HG02852 (cell line): Measurements from ENCODE around the gene SDK2.
"Not testable (repeated sequence)": the region's sequence is repeated elsewhere in the genome, so short reads cannot be mapped to it uniquely, and the experiment has no call there.

Source experiments
- ATAC-seq: cut with Tn5 transposase; IDR thresholded peaks from one replicate; pipeline ENCODE4 v1.9.1; 2021; ENCODE audit warnings: mild to moderate bottlenecking, moderate library complexity; ENCODE audit not compliant: unreplicated experiment

The SDK2 gene

DNA sequence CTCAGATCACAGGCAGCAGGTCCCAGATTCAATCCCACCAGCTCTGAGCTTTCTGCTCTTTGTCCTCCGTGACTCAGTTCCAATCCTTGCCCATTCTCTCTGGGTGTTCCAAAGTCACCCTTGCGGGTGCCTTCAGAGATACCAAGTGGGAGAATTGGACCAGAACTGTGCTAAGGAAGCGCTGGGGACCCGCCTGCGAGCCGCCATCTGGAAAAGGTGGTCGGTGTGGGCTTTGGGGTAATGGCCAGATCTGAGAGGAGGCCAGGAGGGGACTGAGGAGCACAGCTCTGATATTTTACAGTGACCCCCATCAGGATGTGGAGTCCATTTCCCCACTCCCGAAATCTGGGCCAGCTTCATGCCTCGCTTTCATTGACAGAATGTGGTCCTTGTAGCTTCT lies 152.6 kb downstream of the SDK2 start:
- no peak for ATAC-seq

DNA sequence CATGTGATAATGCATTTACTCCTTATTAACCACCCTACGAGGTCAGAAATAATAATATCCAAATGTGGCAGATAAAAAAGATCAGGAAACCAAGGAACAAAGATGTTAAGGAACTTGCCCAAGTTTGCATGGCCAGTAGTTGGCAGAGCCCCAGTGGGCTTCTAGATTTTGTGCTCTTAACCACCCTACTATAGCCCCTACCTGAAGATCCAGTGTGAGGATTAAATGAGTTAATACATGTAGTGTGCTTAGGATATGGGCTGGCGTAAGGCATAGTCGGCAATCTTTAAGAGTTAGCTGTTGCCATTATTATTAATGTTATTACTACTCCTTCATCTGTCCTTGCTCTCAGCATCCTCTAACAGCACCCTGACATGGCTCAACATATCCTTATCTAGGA lies 153.4 kb downstream of the SDK2 start:
- no peak for ATAC-seq

DNA sequence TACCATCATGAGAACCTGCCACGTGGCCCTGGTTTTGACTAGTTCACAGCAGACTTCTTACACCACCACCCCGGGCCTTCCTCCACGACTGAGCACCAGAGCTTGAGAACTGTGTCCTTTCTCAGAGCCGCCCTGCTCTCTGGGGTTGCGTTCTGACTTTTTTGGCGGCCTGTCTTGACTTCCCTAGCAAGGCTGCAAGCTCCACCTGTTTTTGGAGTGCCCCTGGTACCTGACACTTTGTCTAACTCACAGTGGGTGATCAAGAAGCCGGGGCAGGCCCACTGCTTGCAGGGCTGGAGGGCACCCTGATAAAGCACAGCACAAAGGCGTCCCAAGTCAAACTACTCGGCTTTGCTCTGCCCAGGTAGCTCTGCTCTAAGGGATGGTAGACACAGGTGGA lies 154.3 kb downstream of the SDK2 start:
- no peak for ATAC-seq

DNA sequence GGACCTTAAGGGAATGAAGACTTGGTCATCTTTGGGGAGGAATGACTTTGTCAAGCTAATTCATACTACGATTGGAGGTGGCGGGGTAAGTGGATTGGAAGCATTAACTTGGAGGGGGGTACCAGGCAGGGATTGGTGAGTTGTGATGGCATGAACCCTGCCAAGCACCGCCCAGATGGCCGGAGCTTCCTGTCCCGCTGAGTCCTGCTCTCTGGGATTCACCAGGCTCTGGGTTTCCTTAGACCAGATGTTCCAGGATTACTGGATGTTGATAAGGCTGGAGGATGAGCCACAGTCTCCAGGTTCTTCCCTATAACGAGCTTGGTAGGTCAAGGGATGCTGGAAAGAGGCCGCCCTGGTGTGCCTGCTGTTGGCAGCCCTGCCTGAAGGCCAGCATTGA lies 154.9 kb downstream of the SDK2 start:
- no peak for ATAC-seq

DNA sequence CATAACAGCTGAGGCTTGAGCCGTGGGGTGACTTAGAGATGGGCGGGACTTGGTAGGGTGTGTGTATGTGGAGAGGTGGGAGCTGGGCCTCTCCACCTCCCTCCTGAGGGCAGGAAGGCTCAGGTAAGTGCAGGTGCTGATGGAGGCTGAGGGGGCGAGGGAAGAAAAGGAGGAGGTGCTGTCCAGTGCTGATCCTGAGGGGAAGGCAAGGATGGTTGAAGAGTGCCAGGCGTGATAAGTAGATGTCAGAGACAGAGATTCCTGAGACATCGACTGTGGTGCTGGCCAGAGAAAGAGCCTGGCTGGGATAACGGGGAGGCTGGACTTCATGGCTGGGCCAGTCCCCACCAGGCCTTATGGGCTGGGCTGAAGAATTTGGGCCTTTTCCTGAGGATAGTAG lies 159.1 kb downstream of the SDK2 start:
- ATAC-seq: no peak

DNA sequence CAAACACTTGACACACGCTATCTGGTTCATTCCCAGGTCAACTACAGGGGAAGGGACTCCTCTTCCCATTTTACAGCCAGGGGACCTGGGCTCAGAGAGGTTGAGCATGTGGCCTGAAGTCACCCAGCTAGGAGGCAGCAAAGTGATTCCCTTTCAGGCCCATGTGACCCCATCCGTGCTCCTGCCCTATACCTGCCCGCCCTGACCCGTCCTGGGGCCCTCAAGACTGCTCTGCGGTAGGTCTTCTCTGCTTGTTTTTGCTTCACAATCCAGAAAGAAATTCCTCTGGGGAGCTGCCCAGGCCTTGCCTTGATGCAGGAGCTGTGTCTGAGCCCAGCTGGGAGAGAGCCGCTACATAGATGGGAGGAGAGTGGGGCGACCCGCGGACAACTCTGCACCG lies 161.4 kb downstream of the SDK2 start:
- ATAC-seq: no peak

DNA sequence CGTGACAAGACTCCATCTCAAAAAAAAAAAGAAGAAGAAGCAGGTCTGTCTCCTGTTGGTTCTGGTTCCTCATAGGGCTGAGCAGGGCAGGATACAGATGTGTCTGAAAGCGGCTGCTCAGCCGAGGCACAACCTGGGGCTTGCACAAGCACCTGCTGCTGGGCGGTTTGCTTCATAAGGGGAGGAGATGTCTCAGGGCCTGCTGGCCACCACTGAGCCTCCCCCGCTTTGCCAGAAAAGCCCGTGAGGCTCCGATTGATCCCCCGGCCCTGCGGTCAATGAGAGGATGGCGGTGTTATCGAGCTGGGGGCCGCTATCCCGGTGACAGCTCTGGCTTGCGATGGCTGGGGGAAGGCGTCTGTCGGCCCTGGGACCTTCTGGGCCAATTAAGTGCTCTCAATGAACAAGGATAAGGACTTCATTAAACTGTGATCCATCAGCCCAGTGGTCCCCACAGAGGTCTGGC lies 162.0 kb downstream of the SDK2 start:
- ATAC-seq: no peak

DNA sequence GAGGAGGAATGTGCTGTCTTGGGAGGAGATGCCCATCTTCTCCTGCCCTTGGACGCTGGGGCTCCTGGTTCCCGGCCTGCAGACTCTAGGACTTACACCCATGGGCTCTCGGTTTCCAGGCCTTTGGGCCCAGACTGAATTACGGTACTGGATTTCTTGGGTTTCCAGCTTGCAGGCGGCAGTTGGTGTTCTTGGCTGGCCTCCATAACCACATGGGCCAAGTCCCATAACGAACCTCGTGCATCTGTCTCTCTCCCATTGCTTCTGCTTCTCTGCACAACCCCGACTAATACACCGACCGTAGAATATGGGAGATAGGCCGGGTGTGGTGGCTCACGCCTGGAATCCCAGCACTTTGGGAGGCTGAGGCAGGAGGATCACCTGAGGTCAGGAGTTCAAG lies 162.6 kb downstream of the SDK2 start:
- ATAC-seq: no peak

DNA sequence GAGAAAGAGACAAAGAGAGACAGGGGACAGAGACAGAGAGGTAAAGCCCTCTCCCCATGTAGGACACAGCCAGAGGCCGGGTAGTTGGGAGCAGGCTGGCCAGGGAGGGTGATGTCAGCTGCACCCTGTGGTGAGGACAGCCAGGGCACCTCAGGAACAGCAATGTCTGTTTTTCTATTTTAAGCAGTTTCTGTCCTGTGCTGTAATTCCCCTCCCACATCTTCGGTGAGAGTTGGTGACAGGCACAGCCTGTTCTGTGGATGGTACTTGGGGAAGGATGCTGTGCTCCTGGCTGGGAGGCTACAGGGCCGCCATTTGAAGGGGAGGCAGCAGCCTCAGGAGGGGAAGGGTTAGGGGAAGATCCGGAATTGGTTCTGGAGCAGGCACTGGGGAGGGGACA lies 163.5 kb downstream of the SDK2 start:
- no peak for ATAC-seq

DNA sequence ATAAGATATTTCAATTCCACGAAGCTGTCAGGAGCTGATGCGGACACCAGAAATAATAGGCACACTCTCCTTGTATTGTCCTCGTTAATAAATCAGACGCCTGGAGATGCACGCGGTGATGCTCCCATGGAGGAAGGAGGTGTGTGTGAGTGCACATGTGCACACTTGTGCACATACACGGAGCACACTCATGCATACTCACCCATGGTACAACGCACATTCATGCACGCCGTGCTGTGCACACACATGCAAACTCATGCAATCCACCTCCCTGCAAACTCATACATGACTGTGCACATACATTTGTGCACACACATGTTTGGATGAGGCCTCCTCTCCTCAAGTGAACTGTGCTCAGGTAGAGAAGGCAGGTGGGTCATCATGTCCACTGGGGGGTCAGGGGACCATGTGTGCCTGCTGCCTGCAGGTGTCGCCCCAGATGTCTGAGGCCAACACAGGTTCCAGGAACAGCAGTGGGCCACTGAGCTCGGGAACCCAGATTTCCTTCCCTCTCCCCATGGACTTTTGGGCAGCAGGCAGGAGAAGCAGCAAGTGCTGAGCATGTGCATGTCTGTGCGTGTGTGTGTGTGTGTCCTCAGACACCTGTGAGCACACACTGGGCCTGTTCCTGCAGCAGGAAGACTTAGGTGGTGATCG lies 165.3 kb downstream of the SDK2 start:
- no peak for ATAC-seq

DNA sequence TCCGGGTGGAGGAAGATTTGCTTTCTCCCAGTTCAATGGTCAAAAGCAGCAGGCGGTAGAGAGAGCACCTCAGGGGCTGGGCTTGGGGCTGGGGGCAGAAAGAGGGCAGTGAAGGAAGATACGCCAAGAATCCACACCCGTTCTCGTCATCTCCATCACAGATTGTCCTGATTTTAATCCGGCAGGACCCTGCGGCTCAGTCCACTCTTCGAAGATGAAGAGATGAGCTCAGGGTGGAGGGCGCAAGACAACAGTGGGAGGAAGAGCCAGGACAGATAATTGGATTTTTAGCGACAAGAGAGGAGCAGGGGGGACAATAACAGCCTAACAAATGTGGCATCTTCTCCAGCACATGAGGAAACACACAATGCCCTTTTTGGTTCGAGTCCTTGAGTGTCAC lies 165.9 kb downstream of the SDK2 start:
- no peak for ATAC-seq

DNA sequence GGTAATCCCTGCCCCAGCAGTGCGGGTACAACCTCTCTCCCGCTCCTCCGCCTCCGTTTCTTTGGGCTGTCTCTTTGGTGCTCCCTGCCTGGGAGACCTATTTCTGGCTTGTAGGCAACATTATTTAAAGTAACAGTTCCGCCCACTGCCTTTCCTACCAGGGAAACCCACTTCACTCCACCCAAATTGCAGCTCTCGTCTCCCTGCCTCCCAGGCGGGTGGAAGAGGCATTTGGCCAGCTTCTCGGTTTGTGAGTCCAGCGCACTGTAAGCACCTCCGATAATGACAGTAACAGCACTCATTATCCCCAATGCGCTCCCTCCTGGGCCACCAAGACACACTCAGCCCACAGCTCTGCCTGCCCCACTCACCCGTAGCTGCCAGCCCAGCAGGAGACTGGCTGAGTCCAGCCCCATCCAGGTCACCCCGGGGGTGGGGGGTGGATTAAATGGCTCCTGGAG lies 167.3 kb downstream of the SDK2 start:
- ATAC-seq: no peak

DNA sequence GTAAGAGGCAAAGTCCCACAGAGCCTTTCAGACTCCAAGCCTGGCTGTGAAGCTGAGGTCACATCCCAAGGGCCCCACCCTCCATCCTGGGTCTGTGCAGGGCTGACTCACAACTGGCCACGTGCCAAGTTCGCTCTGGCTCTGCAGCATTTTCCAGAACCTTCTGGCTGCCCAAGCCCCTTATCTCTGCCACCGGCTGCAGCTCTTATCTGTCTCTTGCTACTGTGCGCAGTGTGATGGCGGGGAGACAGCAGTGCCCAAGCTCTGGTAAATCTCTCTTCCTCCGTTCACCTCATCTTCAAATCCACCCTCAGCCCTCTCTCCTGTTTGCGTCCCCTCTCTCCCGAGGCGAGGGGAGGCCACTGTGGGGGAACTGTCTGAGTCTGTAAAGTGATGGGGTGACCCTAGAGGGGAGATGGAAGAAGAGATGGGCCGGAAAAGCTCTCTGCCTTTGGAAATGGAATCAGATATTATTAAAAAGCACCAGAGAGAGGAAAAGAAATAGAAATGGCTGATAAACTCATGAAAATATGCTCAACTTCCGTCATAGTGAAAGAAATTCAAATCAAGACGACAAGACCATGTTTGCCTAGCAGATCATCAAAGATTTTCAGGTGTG lies 169.8 kb downstream of the SDK2 start:
- no peak for ATAC-seq

DNA sequence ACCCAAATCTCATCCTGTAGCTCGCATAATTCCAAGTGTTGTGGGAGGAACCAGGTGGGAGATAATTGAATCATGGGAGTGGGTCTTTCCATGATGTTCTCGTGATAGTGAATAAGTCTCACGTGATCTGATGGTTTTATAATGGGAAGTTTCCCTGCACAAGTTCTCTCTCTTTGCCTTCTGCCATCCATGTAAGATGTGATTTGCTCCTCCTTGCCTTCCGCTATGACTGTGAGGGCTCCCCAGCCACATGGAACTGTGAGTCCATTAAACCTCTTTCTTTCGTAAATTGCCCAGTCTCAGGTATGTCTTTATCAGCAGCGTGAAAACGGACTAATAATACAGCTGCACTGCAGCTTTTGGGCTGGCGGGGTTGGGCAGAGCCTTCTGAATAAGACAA lies 171.5 kb downstream of the SDK2 start:
- ATAC-seq: not testable (repeated sequence)

DNA sequence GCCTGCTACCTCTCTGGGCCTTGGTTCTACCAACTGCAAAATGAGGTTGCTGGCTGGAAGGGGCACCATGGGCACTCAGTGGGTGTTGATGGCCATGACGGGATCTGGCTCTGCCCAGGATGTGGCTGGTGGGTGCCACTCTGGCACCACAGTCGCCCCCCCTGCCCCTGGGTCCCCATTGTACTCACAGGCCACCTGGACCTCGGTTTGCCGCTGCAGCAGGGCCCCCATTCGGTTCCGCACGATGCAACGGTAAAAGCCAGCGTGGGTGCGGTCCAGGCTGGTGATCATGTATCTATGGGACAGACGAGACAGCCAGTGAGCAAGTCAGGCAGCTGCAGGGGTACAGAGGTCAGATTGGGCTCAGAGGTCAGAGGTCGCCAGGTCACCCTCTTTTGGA lies 172.3 kb downstream of the SDK2 start:
- no peak for ATAC-seq

DNA sequence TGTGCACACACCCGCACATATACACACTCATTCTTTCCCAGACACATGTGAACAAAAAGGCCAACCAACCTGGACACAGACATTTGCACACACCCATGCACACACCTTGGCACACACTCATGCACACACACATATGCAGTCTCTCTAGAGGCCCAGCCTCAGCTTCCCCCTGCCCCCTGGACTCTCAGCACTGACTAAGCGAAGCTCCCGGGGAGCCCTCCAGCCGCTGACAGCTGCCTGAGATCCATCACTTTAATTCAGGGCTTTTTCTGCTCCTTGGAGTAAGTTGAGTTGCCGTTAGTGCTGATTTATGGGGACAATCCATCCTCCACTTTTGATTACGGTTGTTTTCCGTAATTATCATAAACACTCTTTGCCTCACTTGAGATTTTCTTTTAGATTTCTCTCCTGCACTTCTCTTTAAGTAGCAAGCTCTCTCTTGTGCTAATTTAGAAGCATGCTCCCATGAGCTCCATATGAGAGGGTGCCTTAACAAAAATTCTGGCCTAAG lies 173.9 kb downstream of the SDK2 start:
- no peak for ATAC-seq

DNA sequence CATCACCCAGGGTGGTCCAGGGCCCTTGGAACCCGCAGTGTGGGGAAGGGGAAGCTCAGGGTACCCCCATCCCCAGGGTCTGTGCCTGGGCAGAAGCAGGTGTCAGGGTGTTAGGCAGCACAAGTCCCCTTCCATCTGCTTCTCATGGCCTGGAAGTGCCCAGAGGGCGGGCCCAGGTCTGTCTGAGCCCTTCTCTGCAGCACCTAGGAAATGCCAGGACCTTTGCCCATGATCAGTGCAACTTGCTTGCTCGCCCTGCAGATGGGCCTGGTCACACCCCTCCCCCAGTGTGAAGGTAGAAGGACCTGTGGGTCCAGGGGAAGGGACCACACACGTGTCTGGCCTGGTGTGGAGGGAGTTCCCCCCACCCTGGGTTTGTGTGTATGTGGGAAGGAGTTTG lies 174.9 kb downstream of the SDK2 start:
- no peak for ATAC-seq

DNA sequence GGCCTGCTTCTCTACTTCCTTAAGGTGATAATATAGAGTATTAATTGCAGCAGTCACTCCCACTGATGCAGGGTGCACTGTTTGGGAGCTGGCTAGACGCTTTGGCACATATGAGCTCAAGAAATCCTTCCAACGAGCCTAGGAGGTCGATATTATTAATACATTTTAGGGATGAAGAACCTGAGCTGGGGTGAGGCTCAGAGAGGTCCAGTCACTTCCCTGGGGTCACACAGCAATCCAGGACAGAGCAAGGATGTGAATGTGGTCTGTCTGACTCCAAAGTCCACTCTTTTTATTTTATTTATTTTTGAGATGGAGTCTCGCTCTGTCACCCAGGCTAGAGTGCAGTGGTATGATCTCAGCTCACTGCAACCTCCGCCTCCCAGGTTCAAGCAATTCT lies 176.0 kb downstream of the SDK2 start:
- ATAC-seq: no peak

DNA sequence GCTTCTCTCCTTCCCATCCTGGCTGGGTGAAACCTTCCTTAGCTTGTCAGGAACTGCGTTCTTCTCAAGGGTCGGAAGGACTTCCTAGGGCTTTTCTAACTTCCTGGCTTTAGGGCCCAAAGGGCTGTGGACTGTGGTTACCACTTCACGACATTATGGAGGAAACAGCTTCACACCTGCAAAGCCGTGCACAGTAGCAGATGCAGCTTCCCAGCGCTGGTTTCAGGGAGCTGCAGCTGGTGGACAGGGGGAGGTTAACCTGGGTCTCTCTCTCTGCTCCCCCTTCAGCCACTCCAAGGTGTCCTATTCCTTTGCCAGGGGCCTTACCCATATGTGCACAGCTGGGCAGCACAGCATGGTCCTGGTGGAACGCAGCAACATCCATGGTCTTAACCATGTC lies 176.6 kb downstream of the SDK2 start:
- no peak for ATAC-seq

DNA sequence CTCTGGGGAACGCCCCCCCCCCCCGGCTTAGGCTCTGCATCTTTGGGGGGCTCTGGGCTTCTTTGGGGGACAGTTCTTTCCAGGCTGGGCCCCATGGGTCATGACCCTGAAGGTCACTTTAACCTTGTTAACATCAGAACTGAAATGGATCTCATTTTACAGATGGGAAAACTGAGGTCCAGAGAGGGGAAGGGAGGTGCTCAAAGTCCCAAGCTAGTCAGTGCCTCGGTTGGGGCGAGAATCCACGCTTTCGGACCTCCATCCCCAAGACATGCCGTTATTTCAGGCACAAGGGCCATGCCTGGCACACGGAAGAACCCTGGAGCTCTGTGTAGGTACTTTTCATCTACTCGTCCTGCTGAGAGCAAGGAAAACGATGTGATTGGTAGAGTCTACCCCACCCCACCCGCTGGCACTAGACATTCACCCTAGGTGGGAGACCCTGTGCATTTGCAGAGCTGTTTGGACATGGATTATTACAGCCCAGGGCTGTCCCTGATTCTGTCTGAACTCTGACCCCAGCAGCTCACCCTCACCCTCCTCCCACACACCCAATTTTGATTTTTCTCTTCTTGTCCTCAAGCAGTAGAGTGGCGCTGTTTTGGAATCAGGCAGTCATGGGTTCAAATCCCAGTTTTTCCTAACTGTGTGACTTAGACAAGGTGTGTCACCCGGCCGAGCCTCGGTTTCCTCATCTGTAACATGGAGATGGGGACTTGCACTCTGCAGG lies 177.4 kb downstream of the SDK2 start:
- ATAC-seq: no peak

DNA sequence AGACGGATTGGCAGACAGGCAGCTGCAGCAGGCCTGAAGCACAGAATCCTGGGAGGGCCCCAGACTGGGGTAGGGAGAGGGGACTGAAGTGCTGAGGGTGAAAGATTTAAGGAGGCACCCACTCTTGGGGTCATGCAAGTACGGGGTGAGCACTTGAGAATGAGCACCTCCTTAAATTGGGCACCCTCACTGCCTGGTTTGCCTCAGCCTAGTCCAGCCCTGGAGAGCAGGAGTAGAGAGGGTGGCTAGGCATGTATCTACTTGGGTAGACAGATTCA lies 178.4 kb downstream of the SDK2 start:
- no peak for ATAC-seq
